B cell (primary cell): Measurements from ENCODE around the gene NPEPPS. TPM values are rescaled to one million over a fixed set of nuclear protein-coding genes. Genes with fewer than 3 reads are reported as not detected.

ENCODE experiments used
- ATAC-seq: fragments of 200-7000 bp; cut with Tn5 transposase; one replicate; pipeline ENCODE4 v1.10.0; 2021; ENCODE audit warnings: low read depth, mild to moderate bottlenecking, moderate number of reproducible peaks, moderate library complexity
- CTCF ChIA-PET: fragments of 350-600 bp; sonication (Branson Sonifier 250); formaldehyde crosslinking; loops from one replicate; lab custom pipeline; 2021; ENCODE audit warnings: antibody characterized with exemption, inconsistent platforms; lab: Charles Lee
- POLR2A ChIA-PET: fragments of 350-600 bp; sonication (Branson Sonifier 250); formaldehyde crosslinking; loops from one replicate; lab custom pipeline; 2021; ENCODE audit warnings: antibody characterized with exemption; lab: Charles Lee
- DNase-seq: peaks from one replicate; pipeline ENCODE4 v3.0.0; 2013
- H2AFZ ChIP-seq: 2 replicates; pipeline ENCODE4 v1.6.1; 2012; ENCODE audit warnings: mild to moderate bottlenecking, low read depth, low read length; ENCODE audit not compliant: insufficient read depth, poor library complexity, severe bottlenecking
- H3K27ac ChIP-seq, 2 donors: 1 replicate in 1 of 2; 2 replicates in 1 of 2; pipeline ENCODE4 v1.5.1; 2012 to 2013; ENCODE audit warnings: low read length in 2 of 2, mild to moderate bottlenecking in 2 of 2, moderate library complexity in 1 of 2
- H3K27me3 ChIP-seq, 4 experiments: fragments of 200-600 bp in 1 of 4; sonication (generic) in 1 of 4; replicated peaks in 1 of 4; 1 replicate in 2 of 4; 2 replicates in 2 of 4; pipeline versions ENCODE4 v1.6.1 to v1.7.0; 2013 to 2016; ENCODE audit warnings: low read length in 3 of 4, mild to moderate bottlenecking in 2 of 4, mixed read lengths in 1 of 4, moderate library complexity in 1 of 4; ENCODE audit not compliant: insufficient read depth in 4 of 4, control insufficient read depth in 3 of 4; ENCODE audit errors: control extremely low read depth in 1 of 4
- H3K36me3 ChIP-seq, 2 experiments: replicated peaks in 1 of 2; 1 replicate in 1 of 2; 2 replicates in 1 of 2; pipeline versions ENCODE4 v1.6.1 to v1.7.1; 2013; ENCODE audit warnings: low read length in 1 of 2; ENCODE audit not compliant: insufficient read depth in 2 of 2, control insufficient read depth in 1 of 2; ENCODE audit errors: control extremely low read depth in 1 of 2, extremely low read depth in 1 of 2
- H3K4me1 ChIP-seq, 2 donors: fragments of 200-600 bp in 1 of 2; sonication (generic) in 1 of 2; 1 replicate in 1 of 2; 2 replicates in 1 of 2; pipeline versions ENCODE4 v1.5.1 to v1.6.1; 2013 to 2017; ENCODE audit warnings: low read length in 2 of 2; ENCODE audit not compliant: control insufficient read depth in 2 of 2, insufficient read depth in 2 of 2
- H3K4me2 ChIP-seq: replicated peaks from 2 replicates; pipeline ENCODE3; 2012; ENCODE audit warnings: mild to moderate bottlenecking, low read depth, low read length; ENCODE audit not compliant: poor library complexity, severe bottlenecking
- H3K4me3 ChIP-seq, 5 experiments: fragments of 200-600 bp in 1 of 5; sonication (generic) in 1 of 5; 1 replicate in 3 of 5; 2 replicates in 2 of 5; pipeline versions ENCODE4 v1.5.1 to v1.7.0; 2011 to 2016; ENCODE audit warnings: low read length in 4 of 5, mild to moderate bottlenecking in 4 of 5, low read depth in 2 of 5, control low read depth in 1 of 5, moderate library complexity in 1 of 5; ENCODE audit not compliant: insufficient read depth in 1 of 5; ENCODE audit errors: control extremely low read depth in 1 of 5, extremely low read depth in 1 of 5
- H3K79me2 ChIP-seq: fragments of 200-600 bp; sonication (generic); one replicate; pipeline ENCODE4 v1.6.0; 2016; ENCODE audit warnings: low read length; ENCODE audit not compliant: control insufficient read depth, insufficient read depth
- H3K9ac ChIP-seq: fragments of 200-600 bp; sonication (generic); 2 replicates; pipeline ENCODE4 v1.6.1; 2017; ENCODE audit warnings: mild to moderate bottlenecking, low read length, moderate library complexity
- H3K9me3 ChIP-seq, 3 donors: one replicate each; pipeline versions ENCODE4 v1.6.1 to v1.7.1; 2013; ENCODE audit warnings: low read length in 2 of 3; ENCODE audit not compliant: control insufficient read depth in 2 of 3, insufficient read depth in 1 of 3; ENCODE audit errors: control extremely low read depth in 1 of 3
- H4K20me1 ChIP-seq: 2 replicates; pipeline ENCODE4 v1.6.0; 2012; ENCODE audit warnings: mild to moderate bottlenecking, low read length; ENCODE audit not compliant: insufficient read depth, control insufficient read depth, poor library complexity, severe bottlenecking
- H3K27ac Mint-ChIP-seq: one replicate; pipeline ENCODE4 v1.8.0; 2021; ENCODE audit warnings: mixed read lengths
- H3K27me3 Mint-ChIP-seq: one replicate; pipeline ENCODE4 v1.8.0; 2021; ENCODE audit warnings: mixed read lengths
- H3K4me1 Mint-ChIP-seq: one replicate; pipeline ENCODE4 v1.8.0; 2021; ENCODE audit warnings: mixed read lengths
- H3K4me3 Mint-ChIP-seq: one replicate; pipeline ENCODE4 v1.8.0; 2021; ENCODE audit warnings: mixed read lengths
- H3K9me3 Mint-ChIP-seq: one replicate; pipeline ENCODE4 v1.8.0; 2022; ENCODE audit warnings: mixed read lengths; ENCODE audit not compliant: insufficient read depth
- CTCF ChIP-seq: fragments of 200-600 bp; IDR thresholded peaks from one replicate; pipeline ENCODE4 v1.8.0; 2022; ENCODE audit warnings: antibody characterized with exemption, mild to moderate bottlenecking
- EZH2 ChIP-seq: IDR thresholded peaks from 2 replicates; pipeline ENCODE4 v1.6.1; 2012; ENCODE audit warnings: borderline replicate concordance, low read depth, mild to moderate bottlenecking, moderate library complexity, low read length; ENCODE audit not compliant: insufficient read depth, poor library complexity, severe bottlenecking
- WGBS: methylation state at CpG from one replicate; pipeline ENCODE4 v1.1.5; 2013; ENCODE audit warnings: missing lambda C conversion rate; ENCODE audit not compliant: insufficient coverage; 5-methylcytosine and 5-hydroxymethylcytosine counted together
- intact Hi-C: fragments of 100-400 bp; cut with micrococcal nuclease; formaldehyde crosslinking; loops from one replicate; pipeline ENCODE4 v1.10.0; 2022
- polyA plus RNA-seq: library from polyadenylated mRNA; depleted of rRNA; stranded (reverse); fragments of >200 nt; gene quantifications from 2 replicates; pipeline ENCODE4 v1.2.3, GENCODE V29; 2012
- total RNA-seq, 2 donors: library from RNA; stranded (reverse); fragments of 120-200 nt in 1 of 2; gene quantifications; 1 replicate in 1 of 2; 2 replicates in 1 of 2; pipeline versions ENCODE4 v1.2.3 to v1.2.4, GENCODE V29; 2013 to 2022

NPEPPS gene
- total and polyA plus RNA-seq, 2 donors (not counting 1 experiment from before 2014, with no cell fraction given), result 47.8 to 160 TPM

GRCh38 chr17:47654991-47655390 lies 124.1 kb downstream of the NPEPPS start:
- WGBS, result 82% methylated on average over 4 of the region's 6 CpGs
- H3K79me2 ChIP-seq, result peaks cover 74% of the 10 kb centered on the region
- peaks cover 11 to 69% of the 10 kb centered on the region in 2 experiments for H3K36me3 ChIP-seq
- H3K27ac Mint-ChIP-seq, result peak overlapping the region; percentile 72
- ChIA-PET CTCF (interaction anchor here (11.8 kb wide), 1 partner anchor 9 kb away, joined by 108 read pairs; no protein-coding TSS in a partner anchor), POLR2A (no interaction called here)
- no peak overlapping the region for H3K4me3 Mint-ChIP-seq
- H3K27ac ChIP-seq, result peak overlapping the region in 1 of 2 donors; percentile 47
- no peaks in the 10 kb centered on the region for H3K27me3 ChIP-seq
- H3K4me1 ChIP-seq, result peaks cover 31 to 33% of the 10 kb centered on the region in 2 donors
- H3K4me2 ChIP-seq, result no peak overlapping the region
- no peak for ATAC-seq
- no peak overlapping the region for H2AFZ ChIP-seq
- H3K9me3 Mint-ChIP-seq, result no peaks in the 10 kb centered on the region
- no peak overlapping the region for H3K9ac ChIP-seq
- TF ChIP-seq CTCF, result no peak
- no peak for TF ChIP-seq EZH2
- no peaks in the 10 kb centered on the region for H3K27me3 Mint-ChIP-seq
- intact Hi-C loops, result no loop called here
- H3K4me1 Mint-ChIP-seq, result peaks cover 54% of the 10 kb centered on the region
- no peak for DNase-seq
- no peak overlapping the region for H3K4me3 ChIP-seq
- no peaks in the 10 kb centered on the region for H3K9me3 ChIP-seq
- peaks cover 35% of the 10 kb centered on the region for H4K20me1 ChIP-seq

GRCh38 chr17:47660064-47660492 lies 129.2 kb downstream of the NPEPPS start:
- POLR2A ChIA-PET, result interaction anchor here (1.6 kb wide), 1 partner anchor 9 kb away, joined by 6 read pairs; no protein-coding TSS in a partner anchor
- TF ChIP-seq CTCF (peak; percentile 66), EZH2 (no peak)
- Mint-ChIP-seq H3K4me3 (peak overlapping the region; percentile 78), H3K27ac (peak overlapping the region; percentile 86), H3K4me1 (peaks cover 48% of the 10 kb centered on the region), H3K27me3 (no peaks in the 10 kb centered on the region), H3K9me3 (no peaks in the 10 kb centered on the region)
- CTCF ChIA-PET, result interaction anchor here (1.3 kb wide), 1 partner anchor 11 kb away, joined by 4 read pairs; no protein-coding TSS in a partner anchor
- Histone ChIP-seq H3K9ac (peak overlapping the region; percentile 66), H3K4me3 (peak overlapping the region; percentile 9 to 80 (median 51)), H3K4me1 (peaks cover 28 to 43% of the 10 kb centered on the region in 2 donors), H4K20me1 (peaks cover 13% of the 10 kb centered on the region), H3K27ac (peak overlapping the region; percentile 66 to 86), H3K36me3 (peaks cover 13 to 68% of the 10 kb centered on the region in 2 experiments), H2AFZ (peak overlapping the region; percentile 57), H3K27me3 (no peaks in the 10 kb centered on the region), H3K79me2 (peaks cover 65% of the 10 kb centered on the region), H3K4me2 (peak overlapping the region; percentile 77), H3K9me3 (no peaks in the 10 kb centered on the region)
- intact Hi-C loops, result loop anchor here (1.0 to 2.0 kb wide), 2 partner anchors 11 to 73 kb away; partner anchors contain the start of genes KPNB1 and TBX21
- peak; percentile 84 for DNase-seq
- ATAC-seq, result peak; percentile 75
- WGBS, result 0% methylated on average over 1 of the region's 6 CpGs
